ENCODE data around the gene SPDYE3.
A peak's percentile ranks its signal among the peaks of the same experiment; 100 is the strongest.

SPDYE3 gene

GRCh38 chr7:100352984-100353684 lies 45.6 kb downstream of the SPDYE3 start:
- TF ChIP-seq CTCF (IDR thresholded peaks at IDR 0.05; ENCODE audit: low read depth, low read length) (no peak), MAX (IDR thresholded peaks at IDR 0.05; ENCODE audit: low read depth, low read length) (no peak), POLR2A (IDR thresholded peaks at IDR 0.05; ENCODE audit: extremely low read depth, insufficient read length) (no peak), MYC (IDR thresholded peaks at IDR 0.05; ENCODE audit: low read depth, low read length) (no peak)
- peak; percentile 4 for DNase-seq (ENCODE audit: low read depth)
- no peak overlapping the region for H3K4me3 ChIP-seq (ENCODE audit: low read depth, low read length)

- TF ChIP-seq MAX (IDR thresholded peaks at IDR 0.05; ENCODE audit: low read depth, low read length) (no peak), MYC (IDR thresholded peaks at IDR 0.05; ENCODE audit: low read depth, low read length) (no peak), POLR2A (IDR thresholded peaks at IDR 0.05; ENCODE audit: extremely low read depth, insufficient read length) (no peak), CTCF (IDR thresholded peaks at IDR 0.05; ENCODE audit: low read depth, low read length) (no peak)
- peak; percentile 8 for DNase-seq (ENCODE audit: low read depth)
- H3K4me3 ChIP-seq (ENCODE audit: low read depth, low read length), result no peak overlapping the region
Measured at GRCh38 chr7:100353685-100354330, 46.3 kb downstream of the SPDYE3 start.

- H3K4me3 ChIP-seq (ENCODE audit: low read depth, low read length), result no peak overlapping the region
- DNase-seq (ENCODE audit: low read depth), result peak; percentile 39
- TF ChIP-seq MAX (IDR thresholded peaks at IDR 0.05; ENCODE audit: low read depth, low read length) (no peak), POLR2A (IDR thresholded peaks at IDR 0.05; ENCODE audit: extremely low read depth, insufficient read length) (no peak), CTCF (IDR thresholded peaks at IDR 0.05; ENCODE audit: low read depth, low read length) (no peak), MYC (IDR thresholded peaks at IDR 0.05; ENCODE audit: low read depth, low read length) (no peak)
Measured at GRCh38 chr7:100356416-100357068, 49.0 kb downstream of the SPDYE3 start.

GRCh38 chr7:100357131-100357561 lies 49.6 kb downstream of the SPDYE3 start:
- no peak overlapping the region for H3K4me3 ChIP-seq (ENCODE audit: low read depth, low read length)
- TF ChIP-seq POLR2A (IDR thresholded peaks at IDR 0.05; ENCODE audit: extremely low read depth, insufficient read length) (no peak), CTCF (IDR thresholded peaks at IDR 0.05; ENCODE audit: low read depth, low read length) (no peak), MYC (IDR thresholded peaks at IDR 0.05; ENCODE audit: low read depth, low read length) (no peak), MAX (IDR thresholded peaks at IDR 0.05; ENCODE audit: low read depth, low read length) (no peak)
- no peak for DNase-seq (ENCODE audit: low read depth)

DNA sequence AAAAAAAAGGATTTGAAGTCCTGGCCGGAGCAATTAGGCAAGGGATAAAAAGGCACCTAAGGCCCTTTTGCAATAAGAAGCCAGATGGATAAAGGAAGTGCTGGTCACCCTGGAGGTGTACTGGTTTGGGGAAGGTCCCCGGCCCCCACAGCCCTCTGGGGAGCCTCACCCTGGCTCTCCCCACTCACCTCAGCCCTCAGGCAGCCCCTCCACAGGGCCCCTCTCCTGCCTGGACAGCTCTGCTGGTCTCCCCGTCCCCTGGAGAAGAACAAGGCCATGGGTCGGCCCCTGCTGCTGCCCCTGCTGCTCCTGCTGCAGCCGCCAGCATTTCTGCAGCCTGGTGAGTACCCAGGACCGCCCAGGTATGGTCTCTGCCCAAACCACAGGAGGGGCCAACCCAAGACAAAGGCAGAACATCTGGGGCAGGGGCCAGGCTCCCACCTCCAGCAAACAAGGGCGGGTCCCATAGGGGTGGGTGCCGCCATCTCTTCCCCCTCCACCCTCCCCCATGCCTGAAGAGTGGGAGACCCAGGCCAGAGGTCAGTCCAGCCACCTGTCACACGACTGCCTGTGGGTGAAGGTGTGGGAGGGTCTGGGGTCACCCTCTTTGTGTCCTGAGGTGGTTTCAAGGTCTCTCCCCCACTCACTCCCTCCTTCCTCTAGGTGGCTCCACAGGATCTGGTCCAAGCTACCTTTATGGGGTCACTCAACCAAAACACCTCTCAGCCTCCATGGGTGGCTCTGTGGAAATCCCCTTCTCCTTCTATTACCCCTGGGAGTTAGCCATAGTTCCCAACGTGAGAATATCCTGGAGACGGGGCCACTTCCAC lies 50.7 kb downstream of the SPDYE3 start, which contains the start of gene PILRB:
Gene PILRB (plus strand): TSS at position 91 of the 830 bp plus-strand sequence. CDS start 186 bp downstream, at position 277.
- DNase-seq (ENCODE audit: low read depth), result peak; percentile 40
- no peak within 1 kb of the TSS for H3K4me3 ChIP-seq (ENCODE audit: low read depth, low read length)
- TF ChIP-seq CTCF (IDR thresholded peaks at IDR 0.05; ENCODE audit: low read depth, low read length) (no peak), POLR2A (IDR thresholded peaks at IDR 0.05; ENCODE audit: extremely low read depth, insufficient read length) (no peak), MYC (IDR thresholded peaks at IDR 0.05; ENCODE audit: low read depth, low read length) (no peak), MAX (IDR thresholded peaks at IDR 0.05; ENCODE audit: low read depth, low read length) (no peak)

Data from NB4 (cell line).